22Rv1 (cell line): ENCODE data around the gene SORBS1.

ENCODE experiments used
- ZFX ChIP-seq: fragments of 450-650 bp; IDR thresholded peaks from 2 replicates; pipeline ENCODE4 v1.6.1; 2017; ENCODE audit warnings: antibody characterized with exemption, borderline replicate concordance
- TF ChIP-seq, protein P1 (sequence below): fragments of 450-650 bp; IDR thresholded peaks from 2 replicates; pipeline ENCODE4 v1.5.1; 2017; ENCODE audit warnings: mild to moderate bottlenecking

DNA sequence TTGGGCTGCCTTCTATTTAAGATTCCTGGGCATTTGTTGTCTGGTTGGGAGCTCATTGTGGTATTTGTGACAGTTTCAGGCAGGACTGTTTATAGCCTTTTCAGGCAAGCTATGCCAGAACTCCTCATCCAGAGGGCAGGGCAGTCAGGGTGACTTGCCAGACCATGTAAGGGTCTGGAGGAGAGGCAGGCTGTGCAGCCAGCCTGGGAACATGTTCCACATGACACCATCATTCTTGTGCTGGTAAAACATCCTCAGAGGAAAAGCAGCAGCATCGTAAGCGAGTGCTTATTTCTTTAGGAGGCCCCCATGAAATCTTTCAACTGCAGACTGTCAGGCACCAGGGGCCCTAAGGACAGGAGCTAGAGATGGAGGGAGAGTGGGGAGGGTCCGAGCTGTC is 44.0 kb upstream of the SORBS1 start:
- TF ChIP-seq, protein P1, sequence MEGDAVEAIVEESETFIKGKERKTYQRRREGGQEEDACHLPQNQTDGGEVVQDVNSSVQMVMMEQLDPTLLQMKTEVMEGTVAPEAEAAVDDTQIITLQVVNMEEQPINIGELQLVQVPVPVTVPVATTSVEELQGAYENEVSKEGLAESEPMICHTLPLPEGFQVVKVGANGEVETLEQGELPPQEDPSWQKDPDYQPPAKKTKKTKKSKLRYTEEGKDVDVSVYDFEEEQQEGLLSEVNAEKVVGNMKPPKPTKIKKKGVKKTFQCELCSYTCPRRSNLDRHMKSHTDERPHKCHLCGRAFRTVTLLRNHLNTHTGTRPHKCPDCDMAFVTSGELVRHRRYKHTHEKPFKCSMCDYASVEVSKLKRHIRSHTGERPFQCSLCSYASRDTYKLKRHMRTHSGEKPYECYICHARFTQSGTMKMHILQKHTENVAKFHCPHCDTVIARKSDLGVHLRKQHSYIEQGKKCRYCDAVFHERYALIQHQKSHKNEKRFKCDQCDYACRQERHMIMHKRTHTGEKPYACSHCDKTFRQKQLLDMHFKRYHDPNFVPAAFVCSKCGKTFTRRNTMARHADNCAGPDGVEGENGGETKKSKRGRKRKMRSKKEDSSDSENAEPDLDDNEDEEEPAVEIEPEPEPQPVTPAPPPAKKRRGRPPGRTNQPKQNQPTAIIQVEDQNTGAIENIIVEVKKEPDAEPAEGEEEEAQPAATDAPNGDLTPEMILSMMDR: no peak
- TF ChIP-seq ZFX: no peak
